OCI-LY7 (cell line): ENCODE measurements around the gene NXPH1. TPM values are rescaled to one million over a fixed set of nuclear protein-coding genes. Genes with fewer than 3 reads are reported as not detected.

Experiments used
- BruUV-seq: library from RNA; stranded (reverse); fragments of 400-500 nt; replicated peaks from 2 replicates; lab custom pipeline; 2021; lab: Mats Ljungman, UMichigan
- CTCF ChIA-PET: fragments of 300-600 bp; sonication (Branson Sonifier 250); formaldehyde crosslinking; loops from one replicate; lab custom pipeline; 2022; ENCODE audit warnings: antibody characterized with exemption; ENCODE audit not compliant: unreplicated experiment; lab: Charles Lee
- POLR2A ChIA-PET: fragments of 300-600 bp; sonication (Branson Sonifier 250); formaldehyde crosslinking; loops from one replicate; lab custom pipeline; 2022; ENCODE audit warnings: antibody characterized with exemption; lab: Charles Lee
- DNase-seq: peaks from one replicate; pipeline ENCODE4 v3.0.0-alpha.2; 2015; ENCODE audit warnings: low spot score
- H2AFZ ChIP-seq: fragments of 200-600 bp; sonication (generic), shearing (Covaris generic); 2 replicates; pipeline ENCODE4 v1.6.1; 2014; ENCODE audit warnings: mild to moderate bottlenecking, antibody characterized with exemption, low read length, moderate library complexity
- H3K27ac ChIP-seq: fragments of 200-600 bp; sonication (generic); 2 replicates; pipeline ENCODE4 v1.5.1; 2014; ENCODE audit warnings: mixed run types, low read depth, mild to moderate bottlenecking, moderate library complexity, low read length, inconsistent platforms; ENCODE audit not compliant: poor library complexity, severe bottlenecking
- H3K36me3 ChIP-seq: fragments of 200-600 bp; sonication (generic); 2 replicates; pipeline ENCODE4 v1.6.1; 2014; ENCODE audit warnings: mild to moderate bottlenecking, antibody characterized with exemption, low read length, moderate library complexity, mixed read lengths; ENCODE audit not compliant: insufficient read depth
- H3K4me1 ChIP-seq: fragments of 200-600 bp; sonication (generic); 2 replicates; pipeline ENCODE4 v1.5.1; 2014; ENCODE audit warnings: mild to moderate bottlenecking, low read length; ENCODE audit not compliant: insufficient read depth, poor library complexity, severe bottlenecking
- H3K4me2 ChIP-seq: fragments of 200-600 bp; sonication (generic); 2 replicates; pipeline ENCODE4 v1.6.1; 2014; ENCODE audit warnings: mild to moderate bottlenecking, low read length
- H3K4me3 ChIP-seq: fragments of 200-600 bp; sonication (generic); 2 replicates; pipeline ENCODE4 v1.5.1; 2014; ENCODE audit warnings: mild to moderate bottlenecking, low read depth, low read length; ENCODE audit not compliant: poor library complexity, severe bottlenecking
- H3K79me2 ChIP-seq: fragments of 200-600 bp; sonication (generic); 2 replicates; pipeline ENCODE4 v1.6.1; 2016; ENCODE audit warnings: low read depth, mild to moderate bottlenecking, low read length, moderate library complexity, mixed read lengths; ENCODE audit not compliant: insufficient read depth
- H3K9me2 ChIP-seq: fragments of 200-600 bp; sonication (generic); 2 replicates; pipeline ENCODE4 v1.6.1; 2016; ENCODE audit warnings: mild to moderate bottlenecking, low read length, mixed read lengths; ENCODE audit not compliant: insufficient read depth
- H3K9me3 ChIP-seq: fragments of 200-600 bp; sonication (generic); 2 replicates; pipeline ENCODE4 v1.6.1; 2014; ENCODE audit warnings: mild to moderate bottlenecking, mixed run types, low read length, mixed read lengths
- H4K20me1 ChIP-seq: fragments of 200-600 bp; sonication (generic); 2 replicates; pipeline ENCODE4 v1.6.1; 2014; ENCODE audit warnings: mild to moderate bottlenecking, antibody characterized with exemption, low read length, moderate library complexity, mixed read lengths; ENCODE audit not compliant: insufficient read depth
- EZH2phosphoT487 ChIP-seq: fragments of 200-600 bp; sonication (generic); IDR thresholded peaks from 2 replicates; pipeline ENCODE4 v1.6.1; 2018; ENCODE audit warnings: low read depth, borderline replicate concordance, mild to moderate bottlenecking, mixed run types, antibody characterized with exemption, low read length, moderate library complexity, mixed read lengths
- intact Hi-C: fragments of 100-400 bp; cut with micrococcal nuclease; formaldehyde crosslinking; loops from one replicate; pipeline ENCODE4 v1.10.0; 2022; ENCODE audit not compliant: unreplicated experiment
- total RNA-seq, 2 experiments: library from RNA; depleted of rRNA in 1 of 2; stranded (reverse); fragments of >200 nt in 1 of 2; shearing (Covaris generic) in 1 of 2; gene quantifications; 2 replicates each; pipeline ENCODE4 v1.2.3, GENCODE V29; 2014 to 2022
- TF ChIP-seq, protein P1 (sequence below): fragments of 200-600 bp; sonication (generic); conservative IDR thresholded peaks from 2 replicates; pipeline ENCODE4 v1.5.1; 2014; ENCODE audit warnings: mild to moderate bottlenecking, antibody characterized with exemption, low read length, moderate library complexity, mixed read lengths

The NXPH1 gene
- total RNA-seq, 2 experiments from 2014 or later = not detected

- H3K4me2 ChIP-seq = no peak overlapping the region
- CTCF ChIA-PET = no interaction called here
- intact Hi-C loops = no loop called here
Observed at GRCh38 chr7:8441106-8441965, 7.9 kb downstream of the NXPH1 start.

DNA sequence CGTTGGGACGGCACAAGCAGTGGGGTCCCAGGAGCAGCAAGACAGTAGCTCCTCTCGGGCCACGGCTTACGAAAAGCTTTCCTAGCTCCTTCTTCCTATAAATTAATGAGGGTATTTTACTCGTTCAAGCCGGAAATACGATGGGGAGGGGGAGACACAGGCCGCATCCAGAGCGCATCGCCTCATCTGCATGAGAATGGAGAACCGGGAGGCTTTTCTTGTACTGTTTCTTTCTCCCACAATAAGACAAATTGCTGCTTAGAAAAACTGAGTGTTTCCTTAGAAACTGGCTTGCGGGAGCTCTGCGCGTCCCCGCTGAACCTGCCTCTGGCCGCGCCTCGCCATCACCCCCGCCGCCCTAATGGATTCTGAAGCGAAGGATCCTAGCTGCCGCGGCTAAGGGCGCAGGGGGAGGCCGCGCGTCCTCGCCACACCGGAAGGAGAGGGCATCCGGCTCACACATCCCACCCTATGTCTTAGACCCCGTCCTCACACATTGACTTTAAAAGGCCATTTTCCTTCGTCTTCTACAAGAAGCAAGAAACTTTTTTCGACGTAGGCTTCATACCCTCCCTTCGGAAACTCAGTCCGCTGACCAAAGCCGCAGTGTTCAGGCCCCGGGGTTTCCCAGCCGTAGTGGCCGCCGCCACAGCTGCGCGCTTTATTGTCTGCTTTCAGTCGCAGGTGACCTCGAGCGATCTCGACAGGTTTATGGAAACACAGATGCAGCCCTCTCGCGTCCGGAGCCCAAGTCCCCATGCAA is 8.8 kb downstream of the NXPH1 start:
- TF ChIP-seq EZH2phosphoT487 = no peak
- TF ChIP-seq, protein P1, sequence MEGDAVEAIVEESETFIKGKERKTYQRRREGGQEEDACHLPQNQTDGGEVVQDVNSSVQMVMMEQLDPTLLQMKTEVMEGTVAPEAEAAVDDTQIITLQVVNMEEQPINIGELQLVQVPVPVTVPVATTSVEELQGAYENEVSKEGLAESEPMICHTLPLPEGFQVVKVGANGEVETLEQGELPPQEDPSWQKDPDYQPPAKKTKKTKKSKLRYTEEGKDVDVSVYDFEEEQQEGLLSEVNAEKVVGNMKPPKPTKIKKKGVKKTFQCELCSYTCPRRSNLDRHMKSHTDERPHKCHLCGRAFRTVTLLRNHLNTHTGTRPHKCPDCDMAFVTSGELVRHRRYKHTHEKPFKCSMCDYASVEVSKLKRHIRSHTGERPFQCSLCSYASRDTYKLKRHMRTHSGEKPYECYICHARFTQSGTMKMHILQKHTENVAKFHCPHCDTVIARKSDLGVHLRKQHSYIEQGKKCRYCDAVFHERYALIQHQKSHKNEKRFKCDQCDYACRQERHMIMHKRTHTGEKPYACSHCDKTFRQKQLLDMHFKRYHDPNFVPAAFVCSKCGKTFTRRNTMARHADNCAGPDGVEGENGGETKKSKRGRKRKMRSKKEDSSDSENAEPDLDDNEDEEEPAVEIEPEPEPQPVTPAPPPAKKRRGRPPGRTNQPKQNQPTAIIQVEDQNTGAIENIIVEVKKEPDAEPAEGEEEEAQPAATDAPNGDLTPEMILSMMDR = no peak
- ChIA-PET CTCF (no interaction called here), POLR2A (no interaction called here)
- Histone ChIP-seq H3K4me1 (no peaks in the 10 kb centered on the region), H3K79me2 (no peaks in the 10 kb centered on the region), H3K36me3 (no peaks in the 10 kb centered on the region), H3K27ac (no peak overlapping the region), H3K4me3 (no peak overlapping the region), H3K9me3 (no peaks in the 10 kb centered on the region), H4K20me1 (no peaks in the 10 kb centered on the region), H2AFZ (no peak overlapping the region), H3K9me2 (no peaks in the 10 kb centered on the region), H3K4me2 (no peak overlapping the region)
- DNase-seq = no peak
- intact Hi-C loops = no loop called here
- BruUV-seq = no TSS peak

More at GRCh38 chr7:8441106-8441965, 7.9 kb downstream of the NXPH1 start:
- Histone ChIP-seq H3K9me3 (no peaks in the 10 kb centered on the region), H3K9me2 (no peaks in the 10 kb centered on the region), H3K4me1 (no peaks in the 10 kb centered on the region), H3K36me3 (no peaks in the 10 kb centered on the region), H3K79me2 (no peaks in the 10 kb centered on the region), H3K4me3 (no peak overlapping the region), H4K20me1 (no peaks in the 10 kb centered on the region), H2AFZ (no peak overlapping the region), H3K27ac (no peak overlapping the region)
- DNase-seq = no peak
- POLR2A ChIA-PET = no interaction called here
- no peak for TF ChIP-seq EZH2phosphoT487
- BruUV-seq = no TSS peak

DNA sequence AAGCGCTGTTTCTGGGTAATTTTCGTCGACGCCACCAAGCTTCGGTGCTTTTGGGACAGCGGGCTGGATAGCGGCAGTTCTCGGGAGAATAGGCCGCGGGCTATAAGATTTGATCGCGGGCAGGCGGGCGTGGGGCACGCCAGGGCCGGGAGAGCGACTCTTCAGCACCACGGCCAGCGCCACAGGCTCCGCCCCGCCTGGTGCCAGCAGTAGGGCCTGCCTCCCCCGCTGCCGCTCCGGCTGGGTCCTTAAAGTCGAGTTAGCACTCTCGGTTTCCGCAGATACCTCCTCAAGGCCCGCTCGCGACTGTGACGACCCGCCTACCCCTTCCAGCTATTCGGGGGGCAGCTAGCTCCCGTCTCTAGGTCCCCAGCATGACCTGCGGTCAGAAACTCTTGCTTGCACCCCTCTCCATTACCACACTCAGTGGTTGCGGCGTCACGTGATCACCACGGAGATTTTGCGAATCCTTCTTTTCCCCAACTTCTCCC is 9.4 kb downstream of the NXPH1 start:
- Histone ChIP-seq H3K4me3 (no peak overlapping the region), H4K20me1 (no peaks in the 10 kb centered on the region), H3K9me2 (no peaks in the 10 kb centered on the region), H3K27ac (no peak overlapping the region), H3K4me1 (no peaks in the 10 kb centered on the region), H3K9me3 (no peaks in the 10 kb centered on the region), H3K79me2 (no peaks in the 10 kb centered on the region), H3K36me3 (no peaks in the 10 kb centered on the region), H2AFZ (no peak overlapping the region), H3K4me2 (no peak overlapping the region)
- POLR2A ChIA-PET = no interaction called here
- CTCF ChIA-PET = no interaction called here
- intact Hi-C loops = no loop called here
- no peak for DNase-seq
- TF ChIP-seq EZH2phosphoT487 = no peak
- TF ChIP-seq, protein P1 = no peak
- no TSS peak for BruUV-seq
